Common myeloid progenitor, CD34-positive (primary cell): Measurements from ENCODE around the gene INKA2.

Source experiments
- CTCF ChIA-PET: fragments of 350-600 bp; sonication (Branson Sonifier 250); formaldehyde crosslinking; loops from one replicate; lab custom pipeline; 2021; ENCODE audit warnings: antibody characterized with exemption; lab: Charles Lee
- POLR2A ChIA-PET: fragments of 350-600 bp; sonication (Branson Sonifier 250); formaldehyde crosslinking; loops from one replicate; lab custom pipeline; 2021; ENCODE audit warnings: antibody characterized with exemption; lab: Charles Lee
- DNase-seq, 3 donors: peaks; one replicate each; pipeline versions ENCODE4 v3.0.0 to v3.0.0-alpha.2; 2013
- H3K27ac ChIP-seq, 2 experiments: 1 replicate in 1 of 2; 2 replicates in 1 of 2; pipeline ENCODE4 v1.7.0; 2013; ENCODE audit warnings: inconsistent platforms in 2 of 2, low read length in 2 of 2, mild to moderate bottlenecking in 2 of 2, low read depth in 1 of 2, moderate library complexity in 1 of 2; ENCODE audit not compliant: severe bottlenecking in 2 of 2, insufficient read depth in 1 of 2, poor library complexity in 1 of 2
- H3K27me3 ChIP-seq, 5 experiments: replicated peaks in 2 of 5; 1 replicate in 3 of 5; 2 replicates in 2 of 5; pipeline versions ENCODE4 v1.6.1 to v1.7.0; 2013; ENCODE audit warnings: low read length in 4 of 5, mild to moderate bottlenecking in 2 of 5, moderate library complexity in 2 of 5, inconsistent platforms in 1 of 5; ENCODE audit not compliant: insufficient read depth in 5 of 5, control insufficient read depth in 4 of 5
- H3K36me3 ChIP-seq, 4 experiments: 1 replicate in 2 of 4; 2 replicates in 2 of 4; pipeline versions ENCODE4 v1.6.1 to v1.7.0; 2013; ENCODE audit warnings: low read length in 3 of 4, control low read depth in 1 of 4, mild to moderate bottlenecking in 1 of 4; ENCODE audit not compliant: control insufficient read depth in 4 of 4, insufficient read depth in 4 of 4
- H3K4me1 ChIP-seq, 4 experiments: 1 replicate in 3 of 4; 2 replicates in 1 of 4; pipeline versions ENCODE4 v1.6.1 to v1.7.1; 2013; ENCODE audit warnings: low read length in 3 of 4, mild to moderate bottlenecking in 3 of 4, control low read depth in 1 of 4, inconsistent platforms in 1 of 4, moderate library complexity in 1 of 4; ENCODE audit not compliant: control insufficient read depth in 4 of 4, insufficient read depth in 4 of 4; ENCODE audit errors: control extremely low read depth in 1 of 4
- H3K4me3 ChIP-seq, 7 experiments: 1 replicate in 4 of 7; 2 replicates in 3 of 7; pipeline versions ENCODE4 v1.5.1 to v1.7.0; 2013; ENCODE audit warnings: mild to moderate bottlenecking in 7 of 7, low read length in 6 of 7, moderate library complexity in 6 of 7, inconsistent platforms in 2 of 7, low read depth in 2 of 7, control low read depth in 1 of 7; ENCODE audit not compliant: insufficient read depth in 4 of 7, control insufficient read depth in 1 of 7; ENCODE audit errors: extremely low read depth in 1 of 7
- H3K9me3 ChIP-seq, 5 experiments: 1 replicate in 4 of 5; 2 replicates in 1 of 5; pipeline versions ENCODE4 v1.6.1 to v1.7.1; 2013; ENCODE audit warnings: low read length in 4 of 5, mild to moderate bottlenecking in 2 of 5, inconsistent platforms in 1 of 5, low read depth in 1 of 5, moderate library complexity in 1 of 5; ENCODE audit not compliant: control insufficient read depth in 4 of 5, insufficient read depth in 2 of 5; ENCODE audit errors: control extremely low read depth in 1 of 5
- WGBS: methylation state at CpG from one replicate; pipeline ENCODE4 v1.1.5; 2013; ENCODE audit not compliant: insufficient coverage; 5-methylcytosine and 5-hydroxymethylcytosine counted together

INKA2 gene

DNA sequence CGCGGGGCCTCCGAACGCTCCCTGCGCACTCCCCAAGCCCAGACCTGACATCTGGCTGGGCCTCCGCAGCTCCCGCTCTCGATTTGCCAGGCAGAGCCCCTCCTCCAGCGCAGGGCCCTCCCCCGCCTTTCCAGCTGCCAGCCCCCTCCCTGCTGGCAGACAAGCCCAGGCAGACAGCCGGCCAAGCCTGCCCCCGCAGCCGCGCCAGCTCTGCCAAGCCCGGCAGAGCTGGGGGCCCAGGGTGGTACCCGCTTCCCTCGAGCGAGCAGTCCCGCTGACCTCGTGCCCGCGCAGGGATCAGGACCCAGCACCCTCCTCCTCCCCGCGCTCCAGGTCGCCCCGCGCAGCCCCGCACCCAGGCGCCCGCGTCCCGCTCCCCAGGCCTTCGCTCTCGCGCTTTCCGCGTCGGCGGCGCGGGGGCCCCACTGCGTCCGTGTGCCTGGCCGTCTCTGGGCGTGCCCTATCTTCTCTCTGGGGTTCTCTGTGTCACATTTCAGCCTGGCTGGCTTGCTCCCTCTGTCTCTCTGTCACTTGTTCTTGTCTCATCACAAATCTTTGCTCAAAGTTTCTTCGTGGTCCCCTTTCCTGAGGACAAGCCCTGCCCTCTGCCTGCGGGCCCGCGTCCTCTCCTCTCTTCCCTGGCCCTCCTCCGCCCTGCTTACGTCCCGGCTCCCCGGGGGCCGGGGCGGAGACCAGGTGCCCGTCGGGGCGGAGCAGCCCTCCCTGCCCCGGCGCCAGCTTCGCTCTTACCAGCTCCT, 580 bp downstream of the INKA2 start:
- H3K27ac ChIP-seq = peak overlapping the region in 1 of 2 experiments; percentile 30
- CTCF ChIA-PET = interaction anchor here (1.0 to 6.8 kb wide), 9 partner anchors 8 to 257 kb away, joined by 3 to 62 read pairs (median 16); partner anchors contain the start of gene DDX20

DNA sequence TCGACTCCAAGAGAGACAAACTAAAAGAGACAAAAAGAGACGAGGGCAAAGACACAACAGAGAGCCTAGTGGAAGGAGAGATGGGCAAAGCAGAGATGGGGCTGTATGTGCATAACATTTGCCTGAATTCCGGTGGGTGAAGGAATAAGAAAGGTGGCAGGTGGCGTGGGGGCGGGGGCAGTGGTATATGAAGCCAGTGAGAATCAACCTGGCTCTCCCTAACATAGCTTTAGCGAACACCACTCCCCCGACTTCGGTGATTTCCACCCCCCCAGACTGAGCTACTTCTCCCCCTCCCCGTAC, 1.1 kb downstream of the INKA2 start:
- WGBS = 42% methylated on average over 6 of the region's 9 CpGs
- H3K27ac ChIP-seq = no peak overlapping the region

More for the DNA sequence above, 580 bp downstream of the INKA2 start:
- H3K4me1 ChIP-seq = peaks cover 4 to 64% (median 44%) of the 10 kb centered on the region in 4 experiments
- WGBS = under 1% methylated on average over 56 of the region's 61 CpGs
- H3K36me3 ChIP-seq = no peaks in the 10 kb centered on the region
- H3K9me3 ChIP-seq = no peaks in the 10 kb centered on the region
- H3K27me3 ChIP-seq = peaks cover 0 to 27% (median 12%) of the 10 kb centered on the region in 5 experiments
- POLR2A ChIA-PET = interaction anchor here (1.2 to 1.6 kb wide), 2 partner anchors 16 to 18 kb away, joined by 5 to 6 read pairs; partner anchors contain the start of gene DDX20
- H3K4me3 ChIP-seq = peak overlapping the region; percentile 42 to 80 (median 64)
- peak; percentile 54 to 82 (median 77) for DNase-seq

DNA sequence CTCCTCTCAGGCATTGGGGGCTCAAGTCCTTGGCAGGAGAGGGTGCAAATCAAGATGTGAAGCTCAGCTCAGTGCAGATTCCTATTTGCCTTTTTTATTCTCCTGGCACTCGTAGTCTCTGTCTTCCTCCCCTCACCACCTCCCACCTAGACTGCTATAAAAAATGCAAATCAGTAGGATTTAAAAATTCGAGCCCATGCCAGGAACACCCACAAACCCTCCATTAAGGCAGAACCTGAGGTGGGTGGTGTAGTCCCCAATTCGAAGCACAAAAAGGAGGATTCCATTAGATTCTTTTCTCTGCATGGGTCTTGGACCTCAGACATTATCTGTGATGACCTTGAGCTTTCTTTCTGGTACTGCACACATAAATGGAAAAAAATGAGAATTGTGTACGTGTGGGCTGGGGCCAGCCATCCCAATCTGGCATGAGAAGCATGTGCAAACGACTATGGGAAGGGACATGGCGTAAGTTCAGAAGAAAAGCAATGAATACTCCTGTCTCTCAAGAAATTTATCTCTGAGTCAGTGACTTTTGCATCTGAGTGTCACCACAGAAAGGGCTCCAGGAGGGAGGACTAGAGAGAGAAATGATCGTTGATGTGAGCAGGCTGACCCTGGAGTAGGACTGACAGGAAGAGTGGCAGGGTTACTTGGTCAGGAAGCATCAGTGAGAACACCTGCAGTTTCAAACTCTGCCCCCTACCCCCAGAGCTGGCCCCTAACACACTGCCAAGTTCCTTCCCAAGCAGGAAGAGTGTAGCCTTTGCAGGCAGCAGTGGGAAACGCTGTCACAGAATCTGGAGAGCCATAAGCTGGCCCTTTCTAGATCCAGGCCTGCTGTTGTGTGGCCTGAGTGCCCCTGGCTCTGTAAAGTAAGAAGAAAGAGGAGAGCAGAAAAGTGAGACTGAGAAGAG, 1.7 kb downstream of the INKA2 start:
- 46% methylated on average over 7 of the region's 8 CpGs for WGBS
- ChIA-PET POLR2A (interaction anchor here (0.6 kb wide), 1 partner anchor 22 kb away, joined by 3 read pairs; no protein-coding TSS in a partner anchor), CTCF (interaction anchor here (1.0 to 6.8 kb wide), 9 partner anchors 9 to 260 kb away, joined by 3 to 62 read pairs (median 12); partner anchors contain the start of gene DDX20)
- H3K27ac ChIP-seq = no peak overlapping the region
- H3K4me3 ChIP-seq = peak overlapping the region in 5 of 7 experiments; percentile 51 to 80 (median 70)
- no peaks in the 10 kb centered on the region for H3K36me3 ChIP-seq
- no peaks in the 10 kb centered on the region for H3K9me3 ChIP-seq
- H3K4me1 ChIP-seq = peaks cover 6 to 64% (median 48%) of the 10 kb centered on the region in 4 experiments
- DNase-seq = peak in 1 of 3 donors; percentile 22
- H3K27me3 ChIP-seq = peaks cover 0 to 27% (median 12%) of the 10 kb centered on the region in 5 experiments

More for the DNA sequence above, 1.1 kb downstream of the INKA2 start:
- Histone ChIP-seq H3K9me3 (no peaks in the 10 kb centered on the region), H3K4me3 (peak overlapping the region; percentile 8 to 80 (median 64)), H3K27me3 (peaks cover 0 to 27% (median 12%) of the 10 kb centered on the region in 5 experiments), H3K4me1 (peaks cover 6 to 64% (median 46%) of the 10 kb centered on the region in 4 experiments), H3K36me3 (no peaks in the 10 kb centered on the region)
- CTCF ChIA-PET = interaction anchor here (1.0 to 6.8 kb wide), 7 partner anchors 9 to 89 kb away, joined by 4 to 62 read pairs (median 26); partner anchors contain the start of gene DDX20
- DNase-seq = no peak
- POLR2A ChIA-PET = no interaction called here

DNA sequence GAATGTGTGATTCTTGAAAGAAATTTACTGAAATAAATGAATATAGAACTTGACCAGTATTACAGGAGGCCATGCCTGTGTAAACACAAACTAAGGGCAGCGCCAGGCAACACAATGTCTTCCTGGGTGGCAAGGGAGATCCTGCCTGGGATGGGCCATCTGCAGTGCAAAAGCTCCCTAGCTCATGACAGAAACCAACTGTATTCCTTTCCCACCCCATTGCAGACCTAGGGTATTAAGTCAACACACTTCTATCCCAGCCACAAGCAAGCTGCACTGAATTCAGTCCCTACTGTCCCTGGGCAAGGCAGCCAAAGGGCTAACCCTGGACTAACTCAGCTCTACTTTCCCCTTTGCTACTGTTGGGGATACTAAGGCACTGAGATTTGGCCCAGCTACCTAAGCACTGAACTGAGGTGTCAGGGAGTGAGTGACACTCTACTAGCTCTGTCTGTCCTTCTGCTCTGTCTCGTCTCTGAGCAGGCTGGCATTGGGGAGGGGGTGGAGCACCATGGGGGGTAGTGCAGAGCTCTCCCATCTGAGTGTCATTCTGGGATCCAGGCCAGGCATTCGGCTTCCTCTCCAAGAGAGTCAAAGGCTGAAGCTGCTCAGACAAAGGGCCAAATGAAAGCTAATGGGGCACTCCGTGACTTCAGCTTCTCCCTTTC, 2.5 kb downstream of the INKA2 start:
- Histone ChIP-seq H3K4me3 (no peak overlapping the region), H3K9me3 (no peaks in the 10 kb centered on the region), H3K36me3 (no peaks in the 10 kb centered on the region), H3K4me1 (peaks cover 6 to 60% (median 48%) of the 10 kb centered on the region in 4 experiments), H3K27me3 (peaks cover 0 to 20% (median 10%) of the 10 kb centered on the region in 5 experiments), H3K27ac (no peak overlapping the region)
- DNase-seq = no peak
- WGBS = 58% methylated on average over 4 of the region's 4 CpGs
- ChIA-PET CTCF (interaction anchor here (0.7 to 6.8 kb wide), 8 partner anchors 10 to 289 kb away, joined by 3 to 62 read pairs (median 19); partner anchors contain the start of gene DDX20), POLR2A (interaction anchor here (0.6 to 0.9 kb wide), 2 partner anchors 18 to 23 kb away, joined by 3 read pairs; no protein-coding TSS in a partner anchor)

DNA sequence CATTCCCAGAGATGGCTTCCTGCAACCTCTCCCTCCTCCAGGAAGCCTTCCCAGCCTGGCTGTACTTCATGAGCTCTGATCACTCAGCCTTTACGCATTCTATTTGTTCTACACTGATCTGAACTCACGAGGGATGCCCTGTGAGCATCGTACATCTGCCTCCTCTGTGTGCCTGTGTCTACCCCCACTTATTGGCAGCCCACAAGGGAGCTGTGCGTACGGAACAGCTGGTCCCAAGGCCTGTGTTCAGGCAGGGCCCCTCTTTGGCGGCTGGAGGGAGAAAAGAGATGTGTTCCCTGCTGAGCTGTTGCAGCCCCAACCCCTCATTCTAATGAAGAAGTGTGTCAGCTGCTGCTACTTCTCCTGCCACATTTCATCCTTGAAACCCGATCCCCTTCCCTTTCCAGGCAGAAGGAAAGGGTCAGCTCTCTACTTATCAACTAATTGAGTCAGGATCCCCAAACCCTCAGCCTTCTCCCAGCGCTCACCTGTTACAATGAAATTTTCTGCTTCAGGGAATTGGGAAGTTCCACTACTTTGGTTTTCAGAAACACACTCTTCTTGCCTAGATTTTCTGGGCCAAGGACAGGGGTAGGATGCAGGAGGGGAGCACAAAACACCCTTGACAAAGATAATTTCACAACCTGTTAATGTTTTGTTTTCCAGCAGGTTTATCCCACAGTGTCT, 3.2 kb downstream of the INKA2 start:
- no peak overlapping the region for H3K27ac ChIP-seq
- no peaks in the 10 kb centered on the region for H3K36me3 ChIP-seq
- DNase-seq = no peak
- H3K27me3 ChIP-seq = peaks cover 0 to 13% (median 5%) of the 10 kb centered on the region in 5 experiments
- H3K4me1 ChIP-seq = peaks cover 6 to 57% (median 48%) of the 10 kb centered on the region in 4 experiments
- H3K9me3 ChIP-seq = no peaks in the 10 kb centered on the region
- POLR2A ChIA-PET = interaction anchor here (0.9 kb wide), 1 partner anchor 19 kb away, joined by 3 read pairs; no protein-coding TSS in a partner anchor
- CTCF ChIA-PET = interaction anchor here (0.7 to 6.8 kb wide), 6 partner anchors 9 to 288 kb away, joined by 3 to 62 read pairs (median 32); partner anchors contain the start of gene DDX20
- 94% methylated on average over 8 of the region's 8 CpGs for WGBS
- no peak overlapping the region for H3K4me3 ChIP-seq

DNA sequence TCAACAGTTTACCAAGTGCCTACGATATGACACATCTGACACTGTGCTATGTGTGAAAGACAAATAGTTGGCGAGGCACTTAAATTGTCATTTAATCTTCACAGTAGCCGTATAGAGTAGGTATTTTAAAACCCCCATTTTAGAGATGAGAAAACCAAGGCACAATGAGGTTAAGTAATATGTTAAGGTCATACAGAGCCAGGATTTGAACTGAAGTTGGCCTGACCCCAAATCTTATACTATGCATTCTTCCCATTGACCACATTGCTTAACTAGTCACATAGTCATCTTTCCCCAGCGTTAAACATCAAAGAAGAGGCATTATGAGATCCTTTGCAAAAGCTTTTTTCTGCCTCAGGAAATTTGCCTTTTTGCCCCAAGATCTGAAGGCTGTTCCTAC, 3.9 kb downstream of the INKA2 start:
- Histone ChIP-seq H3K4me3 (no peak overlapping the region), H3K4me1 (peaks cover 6 to 52% (median 45%) of the 10 kb centered on the region in 4 experiments), H3K36me3 (no peaks in the 10 kb centered on the region), H3K27ac (no peak overlapping the region), H3K9me3 (no peaks in the 10 kb centered on the region), H3K27me3 (peaks cover 0 to 8% (median under 1%) of the 10 kb centered on the region in 5 experiments)
- ChIA-PET CTCF (interaction anchor here (0.9 to 6.8 kb wide), 6 partner anchors 8 to 33 kb away, joined by 3 to 62 read pairs (median 32); partner anchors contain the start of gene DDX20), POLR2A (no interaction called here)
- DNase-seq = no peak
- 100% methylated on average over 3 of the region's 4 CpGs for WGBS
